ENCODE results near the gene USP38.

GRCh38 chr4:143188136-143189088 is 3.7 kb downstream of the USP38 start:
- TF ChIP-seq CTCF (IDR thresholded peaks at IDR 0.05 in 8 of 11, conservative IDR thresholded peaks at IDR 0.05 in 3 of 11) (no peak), POLR2A (IDR thresholded peaks at IDR 0.05) (no peak)
